HCT116 (cell line): Measurements from ENCODE around the gene PI16.

Experiments used
- CTCF ChIP-seq, 3 experiments: fragments of 200-600 bp in 1 of 3; sonication (generic) in 1 of 3; IDR thresholded peaks in 2 of 3; conservative IDR thresholded peaks in 1 of 3; 2 replicates each; pipeline ENCODE4 v1.5.1; 2012 to 2017; ENCODE audit warnings: low read depth in 2 of 3, low read length in 2 of 3, antibody characterized with exemption in 1 of 3, borderline replicate concordance in 1 of 3, control low read depth in 1 of 3, mild to moderate bottlenecking in 1 of 3, mixed read lengths in 1 of 3, mixed run types in 1 of 3, moderate library complexity in 1 of 3; ENCODE audit not compliant: insufficient read depth in 1 of 3
- EZH2 ChIP-seq: fragments of 200-600 bp; sonication (generic); IDR thresholded peaks from 2 replicates; pipeline ENCODE4 v1.6.1; 2017; ENCODE audit warnings: antibody characterized with exemption, mixed run types
- REST ChIP-seq: IDR thresholded peaks from 2 replicates; pipeline ENCODE4 v1.6.1; 2012; ENCODE audit warnings: low read depth

GRCh38 chr6:36968266-36968977 lies 13.9 kb downstream of the PI16 start:
- TF ChIP-seq REST (no peak), CTCF (IDR thresholded peaks at IDR 0.05 in 2 of 3, conservative IDR thresholded peaks at IDR 0.05 in 1 of 3; ENCODE audit: borderline replicate concordance in 1 of 3, insufficient read depth in 1 of 3, low read depth in 2 of 3, low read length in 2 of 3) (no peak), EZH2 (no peak)
